NT2/D1 (cell line): ENCODE measurements around the gene FBXL19.

Experiments
- DNase-seq: peaks from one replicate; pipeline ENCODE4 v3.0.0-alpha.2; 2011; ENCODE audit warnings: low read depth, low spot score
- H3K27me3 ChIP-seq: 2 replicates; pipeline ENCODE4 v1.6.0; 2011; ENCODE audit warnings: mild to moderate bottlenecking; ENCODE audit not compliant: insufficient read length, insufficient read depth
- H3K36me3 ChIP-seq: 2 replicates; pipeline ENCODE4 v1.6.1; 2011; ENCODE audit warnings: mild to moderate bottlenecking, low read length, mixed read lengths; ENCODE audit not compliant: insufficient read depth, insufficient read length
- H3K4me1 ChIP-seq: 2 replicates; pipeline ENCODE4 v1.5.1; 2011; ENCODE audit not compliant: insufficient read depth, insufficient read length
- H3K4me3 ChIP-seq: 2 replicates; pipeline ENCODE4 v1.5.1; 2011; ENCODE audit warnings: low read depth; ENCODE audit not compliant: insufficient read length
- H3K9ac ChIP-seq: 2 replicates; pipeline ENCODE4 v1.6.0; 2011; ENCODE audit warnings: low read depth; ENCODE audit not compliant: insufficient read length
- H3K9me3 ChIP-seq: 2 replicates; pipeline ENCODE4 v1.5.1; 2011; ENCODE audit warnings: mild to moderate bottlenecking, low read length; ENCODE audit not compliant: insufficient read depth
- SUZ12 ChIP-seq: IDR thresholded peaks from 2 replicates; pipeline ENCODE4 v1.6.1; 2011; ENCODE audit not compliant: insufficient read length, insufficient read depth; ENCODE audit errors: extremely low read depth
- YY1 ChIP-seq: IDR thresholded peaks from 2 replicates; pipeline ENCODE4 v1.6.1; 2011; ENCODE audit not compliant: insufficient read length, insufficient read depth
- ZNF274 ChIP-seq: IDR thresholded peaks from 2 replicates; pipeline ENCODE4 v1.6.1; 2011; ENCODE audit warnings: mild to moderate bottlenecking, low read depth, low read length

FBXL19 gene

DNA sequence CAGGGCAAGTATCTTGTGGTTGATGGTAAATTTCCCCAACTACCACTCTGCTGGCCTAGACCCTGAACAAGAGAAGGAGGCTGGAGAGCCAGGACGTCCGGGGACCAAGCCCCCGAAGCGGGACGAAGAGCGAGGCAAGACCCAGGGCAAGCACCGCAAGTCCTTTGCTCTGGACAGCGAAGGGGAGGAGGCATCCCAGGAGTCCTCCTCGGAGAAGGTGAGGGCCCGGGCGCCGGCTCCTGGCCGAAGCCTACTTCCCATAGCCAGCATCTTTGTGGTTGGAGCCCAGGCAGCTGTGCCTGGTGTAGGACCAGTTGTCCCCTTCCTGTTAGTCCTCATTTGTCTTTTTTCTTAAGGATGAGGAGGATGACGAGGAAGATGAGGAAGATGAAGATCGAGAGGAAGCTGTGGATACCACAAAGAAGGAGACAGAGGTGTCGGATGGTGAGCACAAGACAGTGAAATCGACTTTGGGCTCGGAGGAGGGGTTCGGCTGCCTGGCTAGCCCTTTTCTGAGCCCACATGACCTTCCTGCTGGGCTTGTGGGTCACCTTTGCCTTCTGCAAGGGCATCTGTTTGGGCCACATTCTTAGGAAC lies 46.0 kb downstream of the FBXL19 start:
- Histone ChIP-seq H3K4me3 (no peak overlapping the region), H3K4me1 (peaks cover 2% of the 10 kb centered on the region), H3K36me3 (peaks cover 92% of the 10 kb centered on the region), H3K9ac (no peak overlapping the region), H3K27me3 (no peaks in the 10 kb centered on the region), H3K9me3 (no peaks in the 10 kb centered on the region)
- no peak for DNase-seq
- TF ChIP-seq YY1 (no peak), SUZ12 (no peak), ZNF274 (no peak)

- peaks cover 93% of the 10 kb centered on the region for H3K36me3 ChIP-seq
- TF ChIP-seq ZNF274 = no peak
- TF ChIP-seq YY1 = no peak
- TF ChIP-seq SUZ12 = no peak
- H3K9ac ChIP-seq = no peak overlapping the region
Measured at GRCh38 chr16:30971298-30971697, 47.9 kb downstream of the FBXL19 start.

DNA sequence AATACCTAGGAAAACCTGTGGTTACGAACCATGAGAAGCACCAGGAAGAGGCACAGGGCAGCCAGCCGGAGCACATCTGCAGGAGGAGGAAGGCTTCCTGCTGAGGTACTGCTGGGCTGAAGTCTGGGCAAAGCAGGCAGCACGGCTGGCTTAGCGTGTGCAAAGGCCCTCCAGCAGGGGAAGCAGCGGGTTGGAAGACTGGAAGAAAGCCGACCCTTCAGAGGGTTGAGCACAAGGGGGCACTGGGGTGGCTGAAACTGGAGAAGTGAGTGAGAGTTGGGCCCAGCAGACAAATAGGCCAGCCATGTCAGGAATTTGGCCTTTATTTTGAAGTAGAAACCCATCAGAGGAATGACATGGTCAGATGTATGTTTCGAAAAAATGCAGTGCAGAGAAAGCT lies 49.5 kb downstream of the FBXL19 start:
- TF ChIP-seq SUZ12 = no peak
- TF ChIP-seq YY1 = no peak
- TF ChIP-seq ZNF274 = no peak
- Histone ChIP-seq H3K4me3 (no peak overlapping the region), H3K9me3 (no peaks in the 10 kb centered on the region), H3K27me3 (no peaks in the 10 kb centered on the region), H3K36me3 (peaks cover 95% of the 10 kb centered on the region), H3K4me1 (peaks cover 6% of the 10 kb centered on the region), H3K9ac (no peak overlapping the region)
- no peak for DNase-seq

More at GRCh38 chr16:30971298-30971697, 47.9 kb downstream of the FBXL19 start:
- no peak for DNase-seq
- Histone ChIP-seq H3K4me1 (peaks cover 3% of the 10 kb centered on the region), H3K4me3 (no peak overlapping the region), H3K9me3 (no peaks in the 10 kb centered on the region), H3K27me3 (no peaks in the 10 kb centered on the region)

GRCh38 chr16:30974348-30974747 lies 51.0 kb downstream of the FBXL19 start:
- H3K4me1 ChIP-seq = peaks cover 8% of the 10 kb centered on the region
- DNase-seq = no peak
- H3K36me3 ChIP-seq = peaks cover 96% of the 10 kb centered on the region
- TF ChIP-seq YY1 (no peak), ZNF274 (no peak), SUZ12 (no peak)
- no peak overlapping the region for H3K9ac ChIP-seq
- no peaks in the 10 kb centered on the region for H3K27me3 ChIP-seq
- no peak overlapping the region for H3K4me3 ChIP-seq
- no peaks in the 10 kb centered on the region for H3K9me3 ChIP-seq

- no peak for DNase-seq
- H3K9me3 ChIP-seq = no peaks in the 10 kb centered on the region
- peaks cover 8% of the 10 kb centered on the region for H3K4me1 ChIP-seq
- H3K36me3 ChIP-seq = peaks cover 98% of the 10 kb centered on the region
- no peak overlapping the region for H3K4me3 ChIP-seq
- H3K27me3 ChIP-seq = no peaks in the 10 kb centered on the region
- H3K9ac ChIP-seq = peak overlapping the region; percentile 1
- TF ChIP-seq ZNF274 = no peak
- TF ChIP-seq YY1 = no peak
- no peak for TF ChIP-seq SUZ12
Measured at GRCh38 chr16:30976486-30976885, 53.1 kb downstream of the FBXL19 start.

DNA sequence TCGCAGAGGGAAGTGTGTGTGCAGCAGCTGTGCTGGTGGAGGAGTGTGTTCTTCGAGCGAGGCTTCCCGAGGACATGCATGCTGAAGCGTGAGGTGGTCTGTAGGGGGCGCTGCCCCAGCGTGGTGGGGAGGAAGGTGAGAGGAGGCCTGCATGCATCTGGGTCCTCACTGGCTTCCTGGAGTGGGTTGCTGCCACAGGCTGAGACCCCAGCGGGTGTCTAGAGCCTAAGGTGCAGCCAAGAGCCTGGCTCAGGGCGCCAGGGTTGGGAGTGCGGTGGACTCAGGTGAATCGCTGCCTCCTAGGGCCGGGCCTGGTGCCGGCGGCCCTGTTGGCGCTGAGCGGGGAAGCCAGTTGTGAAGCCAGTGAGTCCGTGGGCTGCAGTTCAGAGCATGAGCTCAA lies 54.1 kb downstream of the FBXL19 start:
- H3K36me3 ChIP-seq = peaks cover 96% of the 10 kb centered on the region
- H3K27me3 ChIP-seq = no peaks in the 10 kb centered on the region
- H3K9ac ChIP-seq = no peak overlapping the region
- TF ChIP-seq YY1 = no peak
- no peak for TF ChIP-seq ZNF274
- no peak for TF ChIP-seq SUZ12
- DNase-seq = no peak
- H3K4me1 ChIP-seq = peaks cover 8% of the 10 kb centered on the region
- H3K9me3 ChIP-seq = no peaks in the 10 kb centered on the region
- H3K4me3 ChIP-seq = no peak overlapping the region

DNA sequence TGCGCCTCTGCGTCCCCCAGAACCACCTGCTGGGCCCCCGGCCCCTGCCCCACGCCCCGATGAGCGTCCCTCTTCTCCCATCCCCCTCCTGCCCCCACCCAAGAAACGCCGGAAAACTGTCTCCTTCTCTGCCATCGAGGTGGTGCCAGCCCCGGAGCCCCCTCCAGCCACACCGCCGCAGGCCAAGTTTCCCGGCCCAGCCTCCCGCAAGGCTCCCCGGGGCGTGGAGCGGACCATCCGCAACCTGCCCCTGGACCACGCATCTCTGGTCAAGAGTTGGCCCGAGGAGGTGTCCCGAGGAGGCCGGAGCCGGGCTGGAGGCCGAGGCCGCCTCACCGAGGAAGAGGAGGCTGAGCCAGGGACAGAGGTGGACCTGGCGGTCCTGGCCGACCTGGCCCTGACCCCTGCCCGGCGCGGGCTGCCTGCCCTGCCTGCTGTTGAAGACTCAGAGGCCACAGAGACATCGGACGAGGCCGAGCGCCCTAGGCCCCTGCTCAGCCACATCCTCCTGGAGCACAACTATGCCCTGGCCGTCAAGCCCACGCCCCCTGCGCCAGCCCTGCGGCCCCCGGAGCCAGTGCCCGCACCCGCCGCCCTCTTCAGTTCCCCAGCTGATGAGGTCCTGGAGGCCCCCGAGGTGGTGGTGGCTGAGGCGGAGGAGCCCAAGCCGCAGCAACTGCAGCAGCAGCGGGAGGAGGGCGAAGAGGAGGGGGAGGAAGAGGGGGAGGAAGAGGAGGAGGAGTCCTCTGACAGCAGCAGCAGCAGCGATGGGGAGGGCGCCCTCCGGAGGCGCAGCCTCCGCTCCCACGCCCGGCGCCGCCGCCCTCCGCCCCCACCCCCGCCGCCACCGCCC lies 56.0 kb downstream of the FBXL19 start:
- Histone ChIP-seq H3K4me1 (peaks cover 8% of the 10 kb centered on the region), H3K27me3 (no peaks in the 10 kb centered on the region), H3K36me3 (peaks cover 96% of the 10 kb centered on the region), H3K9me3 (no peaks in the 10 kb centered on the region), H3K9ac (peak overlapping the region; percentile 21), H3K4me3 (no peak overlapping the region)
- no peak for DNase-seq
- TF ChIP-seq ZNF274 (no peak), YY1 (no peak), SUZ12 (no peak)
